OCI-LY7 (cell line): ENCODE measurements around the gene RASL12.

Experiments used
- CTCF ChIP-seq: fragments of 200-600 bp; sonication (generic); conservative IDR thresholded peaks from 2 replicates; pipeline ENCODE4 v1.5.1; 2014; ENCODE audit warnings: mild to moderate bottlenecking, antibody characterized with exemption, low read length, moderate library complexity, mixed read lengths
- EZH2phosphoT487 ChIP-seq: fragments of 200-600 bp; sonication (generic); IDR thresholded peaks from 2 replicates; pipeline ENCODE4 v1.6.1; 2018; ENCODE audit warnings: low read depth, borderline replicate concordance, mild to moderate bottlenecking, mixed run types, antibody characterized with exemption, low read length, moderate library complexity, mixed read lengths

- no peak for TF ChIP-seq CTCF
- TF ChIP-seq EZH2phosphoT487, result no peak
Observed at GRCh38 chr15:65087411-65087810, 19.6 kb upstream of the RASL12 start.
